Measurements from ENCODE around the gene SLC34A3.
"Not testable (repeated sequence)": the region's sequence is repeated elsewhere in the genome, so short reads cannot be mapped to it uniquely, and the experiment has no call there.

SLC34A3 gene

DNA sequence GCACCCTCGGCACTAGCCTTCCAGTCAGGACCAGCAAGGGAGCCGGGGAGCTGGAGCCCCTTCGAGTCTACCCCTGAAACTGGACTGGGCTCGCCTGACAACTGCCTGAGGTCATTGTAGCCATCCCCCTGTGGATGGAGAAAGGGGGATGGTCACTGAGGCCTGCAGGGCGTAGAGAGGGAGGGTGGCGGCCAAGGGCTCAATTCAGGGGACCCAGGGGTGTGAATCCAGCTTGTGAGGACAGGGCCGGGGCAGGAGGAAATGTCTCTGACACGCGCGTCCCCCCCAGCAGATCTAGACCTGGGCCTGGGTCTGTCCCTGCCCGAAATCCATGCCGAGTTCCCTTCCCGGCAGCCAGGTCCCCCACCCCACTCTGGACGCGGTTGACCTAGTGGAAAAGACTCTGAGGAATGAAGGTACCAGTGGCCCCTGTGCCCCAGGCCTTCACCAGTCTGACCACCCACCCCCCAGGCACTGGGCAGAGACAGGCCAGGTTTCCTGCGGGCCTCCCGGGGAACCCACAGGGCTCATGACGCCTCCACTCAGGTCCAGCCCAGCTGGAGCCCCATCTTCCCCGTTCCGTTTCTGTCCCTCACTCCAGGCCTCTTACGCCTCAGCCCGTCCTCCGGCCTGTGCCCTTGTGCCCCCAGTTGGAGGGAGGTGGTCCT, 805 bp downstream of the SLC34A3 start:
- DNase-seq = no peak

DNA sequence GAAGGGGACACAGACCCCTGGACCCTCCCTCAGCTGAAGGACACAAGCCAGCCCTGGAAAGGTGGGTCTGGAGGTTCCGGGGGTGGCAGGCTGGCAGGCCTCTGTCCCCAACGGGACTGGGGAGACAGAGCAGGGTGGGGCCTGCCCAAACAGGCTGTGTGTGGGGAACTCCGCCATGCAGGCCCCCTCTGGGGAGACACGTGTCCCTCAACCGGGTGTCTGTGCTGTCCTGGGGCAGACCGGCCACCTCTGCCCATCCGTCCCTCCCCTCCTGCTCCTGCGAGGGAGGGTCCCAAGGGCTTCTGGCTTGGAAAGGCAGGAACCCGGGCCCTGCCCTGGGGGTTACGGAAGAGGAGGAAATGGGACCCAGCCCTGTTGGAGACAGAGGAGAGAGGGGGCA, 1.4 kb downstream of the SLC34A3 start:
- DNase-seq = no peak

DNA sequence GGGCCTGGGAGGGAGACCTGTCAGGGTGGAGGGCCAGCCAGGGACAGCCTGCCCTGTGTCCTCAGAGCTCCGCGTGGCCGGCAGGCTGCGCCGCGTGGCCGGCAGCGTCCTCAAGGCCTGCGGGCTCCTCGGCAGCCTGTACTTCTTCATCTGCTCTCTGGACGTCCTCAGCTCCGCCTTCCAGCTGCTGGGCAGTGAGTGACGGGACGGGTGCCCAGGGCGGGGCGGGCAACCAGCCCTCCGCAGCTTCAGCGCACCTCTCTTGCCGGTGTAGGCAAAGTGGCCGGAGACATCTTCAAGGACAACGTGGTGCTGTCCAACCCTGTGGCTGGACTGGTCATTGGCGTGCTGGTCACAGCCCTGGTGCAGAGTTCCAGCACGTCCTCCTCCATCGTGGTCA, 1.8 kb downstream of the SLC34A3 start:
- no peak for DNase-seq

DNA sequence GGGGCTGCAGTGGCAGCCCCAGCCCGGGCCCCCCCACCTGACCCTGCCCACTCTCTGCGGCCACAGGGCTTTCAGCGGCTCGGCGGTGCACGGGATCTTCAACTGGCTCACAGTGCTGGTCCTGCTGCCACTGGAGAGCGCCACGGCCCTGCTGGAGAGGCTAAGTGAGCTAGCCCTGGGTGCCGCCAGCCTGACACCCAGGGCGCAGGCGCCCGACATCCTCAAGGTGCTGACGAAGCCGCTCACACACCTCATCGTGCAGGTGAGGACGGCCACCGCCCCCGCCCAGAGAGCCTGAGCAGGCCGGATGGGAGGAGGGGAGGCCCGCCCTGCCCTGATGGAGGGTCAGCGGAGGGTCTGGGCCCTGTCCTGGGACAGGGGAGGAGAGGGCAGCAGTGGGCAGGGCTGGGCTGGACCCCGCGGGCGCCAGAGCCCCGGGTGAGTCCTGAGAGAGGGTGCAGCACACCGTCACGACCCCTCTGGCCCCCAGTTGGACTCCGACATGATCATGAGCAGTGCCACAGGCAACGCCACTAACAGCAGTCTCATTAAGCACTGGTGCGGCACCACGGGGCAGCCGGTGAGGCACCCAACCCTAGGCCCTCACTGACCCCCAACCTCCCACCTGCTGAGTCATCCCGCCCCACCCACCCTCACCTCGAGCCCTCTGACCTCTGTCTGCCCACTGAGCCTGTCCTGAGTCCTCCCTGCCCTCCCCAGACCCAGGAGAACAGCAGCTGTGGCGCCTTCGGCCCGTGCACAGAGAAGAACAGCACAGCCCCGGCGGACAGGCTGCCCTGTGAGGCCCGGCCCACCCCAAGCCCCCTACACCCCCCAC, 2.7 kb downstream of the SLC34A3 start:
- no peak for DNase-seq

DNA sequence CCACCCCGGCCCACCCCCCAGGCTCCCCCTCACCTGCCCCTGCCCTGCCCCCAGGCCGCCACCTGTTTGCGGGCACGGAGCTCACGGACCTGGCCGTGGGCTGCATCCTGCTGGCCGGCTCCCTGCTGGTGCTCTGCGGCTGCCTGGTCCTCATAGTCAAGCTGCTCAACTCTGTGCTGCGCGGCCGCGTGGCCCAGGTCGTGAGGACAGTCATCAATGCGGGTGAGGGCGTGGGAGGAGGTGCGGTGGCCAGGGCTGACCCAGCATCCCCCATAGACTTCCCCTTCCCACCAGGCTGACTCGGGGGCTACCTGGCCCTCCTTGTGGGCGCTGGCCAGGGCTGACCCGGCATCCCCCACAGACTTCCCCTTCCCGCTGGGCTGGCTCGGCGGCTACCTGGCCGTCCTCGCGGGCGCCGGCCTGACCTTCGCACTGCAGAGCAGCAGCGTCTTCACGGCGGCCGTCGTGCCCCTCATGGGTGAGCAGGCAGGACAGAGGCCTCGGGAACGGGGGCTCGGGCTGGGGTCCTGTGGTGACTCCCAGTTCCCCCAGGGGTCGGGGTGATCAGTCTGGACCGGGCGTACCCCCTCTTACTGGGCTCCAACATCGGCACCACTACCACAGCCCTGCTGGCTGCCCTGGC, 3.5 kb downstream of the SLC34A3 start:
- no peak for DNase-seq

DNA sequence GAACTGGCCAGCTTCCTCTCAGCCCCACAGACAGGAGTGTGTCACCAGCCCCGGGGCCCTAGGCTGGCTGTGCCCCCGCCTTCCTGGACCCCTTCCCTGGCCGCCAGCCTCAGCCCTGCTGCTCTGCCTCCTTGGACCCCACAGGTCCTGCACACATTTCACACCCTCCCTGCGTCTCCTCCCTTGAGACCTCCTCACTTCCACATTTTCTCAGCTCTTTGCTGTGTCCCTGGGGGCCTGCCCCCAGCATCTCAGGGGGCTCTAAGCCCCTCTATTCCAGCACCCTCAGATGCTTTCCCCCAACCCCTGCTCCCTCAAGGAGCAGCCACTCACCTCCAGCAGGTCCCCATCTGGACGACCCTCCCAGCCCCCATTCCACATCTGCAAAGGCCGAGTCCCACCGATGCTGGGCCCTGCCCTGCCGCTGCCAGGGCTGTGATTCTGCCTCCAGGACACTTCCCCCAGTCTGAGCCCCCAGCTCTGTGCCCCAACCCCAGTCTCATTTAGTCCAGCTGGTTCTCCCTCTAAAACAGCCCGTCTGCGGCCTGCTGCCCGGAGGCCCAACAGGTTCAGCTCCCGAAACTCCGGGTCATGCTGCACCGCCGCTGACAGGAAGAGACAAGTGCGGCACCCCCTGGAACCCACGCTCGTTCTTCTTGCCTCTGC, 4.2 kb downstream of the SLC34A3 start:
- DNase-seq = no peak

DNA sequence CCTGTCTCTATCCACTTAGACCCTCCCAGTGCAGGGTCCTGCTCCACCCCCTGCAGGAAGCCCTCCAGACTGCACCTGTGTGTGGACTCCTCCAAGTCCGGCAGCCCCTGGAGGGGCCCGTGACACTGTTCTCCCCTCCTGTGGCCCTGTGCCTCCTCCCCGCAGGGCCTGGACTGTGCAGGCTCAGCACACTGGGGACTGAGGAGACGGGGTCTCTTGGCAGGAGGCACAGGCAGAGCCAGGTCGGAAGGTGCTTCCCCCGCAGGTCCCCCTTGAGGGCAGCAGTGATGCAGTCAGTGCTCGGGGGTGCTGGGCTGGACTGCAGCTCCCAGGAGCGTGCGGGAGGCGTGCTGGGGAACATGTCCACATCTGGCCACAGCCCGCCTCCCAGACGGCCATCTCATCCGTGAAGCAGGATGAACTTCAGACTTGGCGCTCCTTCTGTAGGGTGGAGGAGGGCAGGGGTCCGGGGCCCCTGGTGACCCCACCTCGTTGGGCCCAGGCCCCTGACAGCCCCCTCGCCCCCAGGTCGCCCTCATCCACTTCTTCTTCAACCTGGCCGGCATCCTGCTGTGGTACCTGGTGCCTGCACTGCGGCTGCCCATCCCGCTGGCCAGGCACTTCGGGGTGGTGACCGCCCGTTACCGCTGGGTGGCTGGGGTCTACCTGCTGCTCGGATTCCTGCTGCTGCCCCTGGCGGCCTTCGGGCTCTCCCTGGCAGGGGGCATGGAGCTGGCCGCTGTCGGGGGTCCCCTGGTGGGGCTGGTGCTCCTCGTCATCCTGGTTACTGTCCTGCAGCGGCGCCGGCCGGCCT, 4.9 kb downstream of the SLC34A3 start:
- no peak for DNase-seq

DNA sequence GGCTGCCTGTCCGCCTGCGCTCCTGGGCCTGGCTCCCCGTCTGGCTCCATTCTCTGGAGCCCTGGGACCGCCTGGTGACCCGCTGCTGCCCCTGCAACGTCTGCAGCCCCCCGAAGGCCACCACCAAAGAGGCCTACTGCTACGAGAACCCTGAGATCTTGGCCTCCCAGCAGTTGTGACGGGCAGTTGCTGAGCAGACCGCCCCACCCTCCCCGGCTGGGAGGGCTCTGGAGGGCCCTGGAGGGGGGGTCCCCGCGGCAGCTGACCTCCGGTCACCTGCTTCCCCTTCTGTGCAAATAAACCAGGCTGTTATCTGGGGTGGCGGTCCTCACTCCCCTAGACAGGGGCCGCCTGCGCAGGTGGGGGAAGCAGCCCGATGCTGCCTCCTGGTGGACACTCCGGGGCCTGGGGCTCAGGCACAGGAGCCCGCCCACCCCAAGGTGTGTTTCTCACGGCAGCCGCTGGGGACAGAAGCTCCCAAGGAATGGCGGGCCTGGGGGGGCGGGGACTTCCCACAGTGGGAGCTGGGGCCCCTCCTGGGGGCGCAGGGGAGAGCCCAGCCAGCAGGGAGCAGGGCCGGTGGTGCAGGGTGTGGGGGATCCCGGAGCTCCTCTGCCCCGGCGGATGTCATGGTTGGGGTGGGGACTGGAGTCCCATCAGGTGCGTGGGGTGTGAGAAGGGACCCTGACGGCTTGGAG, 5.7 kb downstream of the SLC34A3 start:
- peak; percentile 82 for DNase-seq

DNA sequence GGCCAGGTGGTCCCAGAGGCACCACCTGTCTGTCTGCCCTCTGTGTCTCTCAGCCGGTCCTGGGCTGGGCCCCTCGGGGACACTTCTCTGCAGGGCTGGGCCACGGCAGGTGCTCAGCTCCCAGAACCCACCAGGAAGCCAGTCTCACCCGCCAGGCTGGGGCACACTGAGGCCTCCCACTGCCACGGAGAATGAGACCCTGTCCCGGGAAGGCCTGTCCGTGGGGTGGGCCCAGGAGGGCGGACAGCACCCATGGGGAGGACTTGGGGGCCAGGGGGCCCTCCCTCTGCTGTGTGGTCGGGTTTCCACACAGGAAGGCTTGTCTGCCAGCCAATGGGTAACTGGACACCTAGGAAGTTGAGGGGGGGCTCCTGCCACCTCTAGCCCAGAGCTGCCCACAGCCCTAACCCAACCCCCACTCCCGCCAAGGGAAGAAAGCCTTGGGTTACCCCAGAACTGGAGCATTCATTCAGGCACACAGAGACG, 6.3 kb downstream of the SLC34A3 start:
- no peak for DNase-seq

DNA sequence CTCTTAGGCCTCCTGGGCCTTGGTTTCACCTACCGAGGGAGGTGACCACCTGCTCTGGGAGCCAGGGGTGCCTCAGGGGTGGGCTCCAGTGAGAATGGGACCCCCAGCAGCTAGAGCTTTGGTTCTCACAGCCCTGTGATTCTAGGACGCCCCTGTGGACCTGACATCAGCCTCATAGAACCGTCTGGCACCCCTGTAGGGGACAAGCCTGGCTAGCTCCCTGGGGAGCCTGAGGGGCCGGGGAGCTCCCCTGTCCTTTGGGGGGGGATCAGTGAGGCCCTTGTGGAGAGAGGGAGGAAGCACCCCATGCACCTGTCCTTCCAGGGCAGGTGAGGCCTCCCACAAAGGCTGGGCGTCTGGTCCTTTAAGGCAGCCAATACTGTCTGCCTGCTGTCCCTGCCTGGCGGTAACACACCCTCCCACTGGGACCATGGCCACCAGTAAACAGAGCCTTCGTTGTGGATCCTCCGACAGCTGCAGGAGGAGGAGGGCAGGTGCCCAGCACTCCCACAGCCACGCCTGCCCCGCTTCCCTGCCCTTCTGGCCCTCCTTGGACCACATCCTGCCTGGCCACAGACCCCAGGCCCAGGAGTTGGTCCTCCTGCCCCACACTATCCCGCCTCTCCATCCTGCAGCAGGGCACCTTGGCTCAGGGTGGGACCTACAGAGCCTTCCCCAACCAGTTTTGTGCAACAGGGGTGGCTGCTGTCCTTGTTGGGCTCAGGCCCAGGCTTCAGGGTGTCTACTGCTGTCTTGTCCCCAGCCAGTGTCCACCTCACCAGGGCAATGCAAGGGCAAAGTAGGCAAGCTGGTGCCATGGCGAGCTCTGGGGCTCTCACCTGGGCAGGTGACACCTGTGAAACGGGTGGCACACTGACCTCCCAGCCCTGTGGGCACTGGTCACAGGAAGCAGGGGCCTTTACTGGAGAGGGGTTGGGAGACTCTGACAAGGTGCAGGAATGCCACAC, 7.3 kb downstream of the SLC34A3 start:
- DNase-seq = peak; percentile 47

DNA sequence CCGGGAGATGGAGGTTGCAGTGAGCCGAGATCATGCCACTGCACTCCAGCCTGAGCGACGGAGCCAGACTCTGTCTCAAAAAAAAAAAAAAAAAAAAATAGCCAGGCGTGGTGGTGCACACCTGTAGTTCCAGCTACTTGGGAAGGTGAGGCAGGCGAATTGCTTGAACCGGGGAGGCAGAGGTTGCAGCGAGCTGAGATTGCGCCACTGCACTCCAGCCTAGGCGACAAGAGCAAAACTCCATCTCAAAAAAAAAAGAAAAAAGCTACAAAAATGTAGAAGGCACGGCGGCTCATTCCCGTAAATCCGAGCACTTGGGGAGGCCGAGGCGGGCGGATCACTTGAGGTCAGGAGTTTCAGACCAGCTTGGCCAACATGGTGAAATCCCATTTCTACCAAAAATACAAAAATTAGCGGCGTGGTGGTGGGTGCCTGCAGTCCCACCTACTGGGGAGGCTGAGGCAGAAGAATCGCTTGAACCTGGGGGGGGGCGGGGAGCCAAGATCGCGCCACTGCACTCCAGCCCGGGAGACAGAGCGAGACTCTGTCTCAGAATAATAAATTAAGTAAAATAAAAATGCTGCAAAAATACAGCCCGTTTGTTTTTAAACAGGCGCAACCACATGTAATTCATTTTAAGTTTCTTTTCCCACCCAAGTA, 9.0 kb downstream of the SLC34A3 start:
- DNase-seq = not testable (repeated sequence)

DNA sequence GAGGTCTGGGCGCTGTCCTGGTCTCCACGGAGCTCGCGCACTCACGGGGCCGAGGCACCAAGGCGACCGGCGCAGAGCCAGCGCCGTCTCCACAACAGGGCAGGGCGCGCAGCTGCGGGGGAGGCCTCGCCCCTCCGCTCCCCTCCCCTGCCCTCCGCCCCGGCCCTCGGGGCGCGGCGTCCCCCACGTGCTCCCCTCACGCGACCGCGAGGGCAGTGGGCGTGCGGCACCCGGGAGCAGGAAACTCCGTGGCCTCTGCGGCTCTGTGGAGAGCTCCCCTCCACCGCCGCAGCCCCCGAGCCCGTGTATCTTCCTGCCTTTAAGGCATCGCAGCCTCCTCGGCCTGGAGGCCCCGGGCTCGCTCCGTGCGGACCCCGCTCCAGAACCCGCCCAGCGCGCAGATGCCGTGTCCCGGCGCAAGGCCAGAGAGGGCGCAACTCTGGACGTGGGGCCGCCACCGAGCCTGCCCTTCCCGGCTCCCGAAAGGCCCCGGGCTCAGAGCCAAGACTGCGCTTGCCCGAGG, 9.7 kb downstream of the SLC34A3 start:
- peak; percentile 71 for DNase-seq

DNA sequence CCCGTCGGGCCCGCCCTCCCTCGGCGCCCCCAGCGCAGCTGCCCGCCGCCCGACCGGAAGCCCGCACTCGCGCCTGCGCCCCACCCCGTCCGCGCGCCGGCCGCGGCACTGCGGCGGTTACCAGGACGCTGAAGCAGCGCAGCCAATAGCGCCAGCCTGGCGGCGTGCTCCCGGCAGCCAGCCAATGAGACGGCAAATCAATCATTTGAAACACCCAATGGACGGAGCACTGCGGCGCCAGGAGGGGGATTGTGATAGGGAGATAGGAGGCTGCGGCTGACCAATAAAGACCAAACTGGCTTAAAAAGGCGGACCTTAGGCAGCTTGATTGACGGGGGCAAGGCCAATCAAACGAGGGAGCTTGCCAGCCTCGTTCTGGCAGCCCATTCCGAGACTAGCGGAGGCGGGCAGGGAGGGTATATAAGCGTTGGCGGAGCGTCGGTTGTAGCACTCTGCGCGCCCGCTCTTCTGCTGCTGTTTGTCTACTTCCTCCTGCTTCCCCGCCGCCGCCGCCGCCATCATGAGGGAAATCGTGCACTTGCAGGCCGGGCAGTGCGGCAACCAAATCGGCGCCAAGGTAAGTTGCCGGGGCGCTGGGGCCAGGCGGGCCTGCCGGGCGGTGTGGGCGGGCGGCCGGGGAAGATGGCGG, 10.3 kb downstream of the SLC34A3 start, which contains the start of gene TUBB4B:
Gene TUBB4B, plus strand, starts transcription at position 447 of the 649 bp plus-strand sequence. Its CDS starts 74 bp downstream, at position 521.
- DNase-seq = peak; percentile 99

DNA sequence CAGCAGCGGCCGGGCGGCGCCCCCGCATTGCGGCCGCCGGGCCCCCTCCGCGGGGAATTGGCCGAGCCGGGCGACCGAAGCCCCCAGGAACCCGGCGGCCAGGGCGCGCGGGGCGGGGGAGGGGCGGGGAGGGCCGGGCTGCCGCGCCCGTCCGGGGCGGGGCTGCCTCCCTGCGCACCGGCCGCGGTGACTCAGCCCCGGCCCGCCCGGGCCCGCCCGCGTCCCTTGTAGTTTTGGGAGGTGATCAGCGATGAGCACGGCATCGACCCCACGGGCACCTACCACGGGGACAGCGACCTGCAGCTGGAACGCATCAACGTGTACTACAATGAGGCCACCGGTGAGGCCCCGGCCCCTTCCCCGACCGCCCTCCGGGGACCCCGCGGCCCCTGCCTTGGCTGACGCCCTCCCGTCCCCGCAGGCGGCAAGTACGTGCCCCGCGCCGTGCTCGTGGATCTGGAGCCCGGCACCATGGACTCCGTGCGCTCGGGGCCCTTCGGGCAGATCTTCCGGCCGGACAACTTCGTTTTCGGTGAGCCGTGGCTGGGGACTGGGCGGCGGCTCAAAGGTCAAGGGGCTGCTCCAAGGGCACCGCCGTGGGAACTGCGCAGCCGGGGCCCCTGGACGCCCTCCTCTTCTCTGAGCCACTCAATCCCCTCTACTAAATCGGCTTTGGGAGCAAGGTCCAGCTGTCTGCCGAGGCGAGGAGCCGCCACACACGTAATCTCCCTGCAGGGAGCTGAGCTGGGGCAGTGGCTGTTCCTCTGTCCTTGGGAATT, 11.0 kb downstream of the SLC34A3 start:
- no peak for DNase-seq

DNA sequence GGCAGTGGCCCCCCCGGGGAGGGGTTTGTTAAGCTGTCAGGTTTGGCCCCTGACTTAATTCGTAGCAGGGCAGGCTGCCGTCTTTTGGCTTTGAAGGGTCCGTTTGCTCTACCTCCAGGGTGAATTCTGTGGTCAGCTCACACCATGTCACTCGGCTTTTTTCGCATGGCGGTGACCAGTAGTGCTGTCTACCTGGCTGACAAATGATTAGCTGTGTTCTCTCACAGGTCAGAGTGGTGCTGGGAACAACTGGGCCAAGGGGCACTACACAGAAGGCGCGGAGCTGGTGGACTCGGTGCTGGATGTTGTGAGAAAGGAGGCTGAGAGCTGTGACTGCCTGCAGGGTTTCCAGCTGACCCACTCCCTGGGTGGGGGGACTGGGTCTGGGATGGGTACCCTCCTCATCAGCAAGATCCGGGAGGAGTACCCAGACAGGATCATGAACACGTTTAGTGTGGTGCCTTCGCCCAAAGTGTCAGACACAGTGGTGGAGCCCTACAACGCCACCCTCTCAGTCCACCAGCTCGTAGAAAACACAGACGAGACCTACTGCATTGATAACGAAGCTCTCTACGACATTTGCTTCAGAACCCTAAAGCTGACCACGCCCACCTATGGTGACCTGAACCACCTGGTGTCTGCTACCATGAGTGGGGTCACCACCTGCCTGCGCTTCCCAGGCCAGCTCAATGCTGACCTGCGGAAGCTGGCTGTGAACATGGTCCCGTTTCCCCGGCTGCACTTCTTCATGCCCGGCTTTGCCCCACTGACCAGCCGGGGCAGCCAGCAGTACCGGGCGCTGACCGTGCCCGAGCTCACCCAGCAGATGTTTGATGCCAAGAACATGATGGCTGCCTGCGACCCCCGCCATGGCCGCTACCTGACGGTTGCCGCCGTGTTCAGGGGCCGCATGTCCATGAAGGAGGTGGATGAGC, 11.8 kb downstream of the SLC34A3 start:
- no peak for DNase-seq

DNA sequence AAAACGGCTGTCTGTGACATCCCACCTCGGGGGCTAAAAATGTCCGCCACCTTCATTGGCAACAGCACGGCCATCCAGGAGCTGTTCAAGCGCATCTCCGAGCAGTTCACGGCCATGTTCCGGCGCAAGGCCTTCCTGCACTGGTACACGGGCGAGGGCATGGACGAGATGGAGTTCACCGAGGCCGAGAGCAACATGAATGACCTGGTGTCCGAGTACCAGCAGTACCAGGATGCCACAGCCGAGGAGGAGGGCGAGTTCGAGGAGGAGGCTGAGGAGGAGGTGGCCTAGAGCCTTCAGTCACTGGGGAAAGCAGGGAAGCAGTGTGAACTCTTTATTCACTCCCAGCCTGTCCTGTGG, 12.5 kb downstream of the SLC34A3 start:
- DNase-seq = not testable (repeated sequence)

All from NCI-H1092 (cell line).